ENCODE measurements around the gene CCDC88B. TPM values are rescaled to one million over a fixed set of nuclear protein-coding genes. Genes with fewer than 3 reads are reported as not detected.

The CCDC88B gene
- total and polyA plus RNA-seq, 5 donors from 2014 or later = 7.4 to 144 (median 10.2) TPM

GRCh38 chr11:64353715-64354506, 13.9 kb downstream of the CCDC88B start:
- Mint-ChIP-seq H3K4me1 (peaks cover 0 to 17% (median 6%) of the 10 kb centered on the region in 4 donors), H3K27ac (no peak overlapping the region), H3K4me3 (no peak overlapping the region), H3K9me3 (no peaks in the 10 kb centered on the region), H3K27me3 (no peaks in the 10 kb centered on the region), H3K36me3 (peaks cover 4% of the 10 kb centered on the region)
- DNase-seq (no peak), ATAC-seq (ENCODE audit: low read depth in 2 of 2) (no peak)
- Histone ChIP-seq H3K27ac (ENCODE audit: insufficient read depth, low read length, poor library complexity, severe bottlenecking) (no peak overlapping the region), H3K4me3 (ENCODE audit: low read depth, low read length) (no peak overlapping the region), H3K4me1 (ENCODE audit: control insufficient read depth, insufficient read depth, low read length, poor library complexity, severe bottlenecking) (peaks cover 17% of the 10 kb centered on the region), H3K9me3 (ENCODE audit: control insufficient read depth in 2 of 2, low read length in 2 of 2) (no peaks in the 10 kb centered on the region), H3K36me3 (ENCODE audit: control insufficient read depth, insufficient read depth, low read length) (peaks cover 9% of the 10 kb centered on the region), H3K27me3 (ENCODE audit: control insufficient read depth, insufficient read depth, low read length) (no peaks in the 10 kb centered on the region)

- no peaks in the 10 kb centered on the region for H3K9me3 Mint-ChIP-seq
- H3K4me1 Mint-ChIP-seq = peaks cover 0 to 28% (median 12%) of the 10 kb centered on the region in 4 donors
- ATAC-seq (ENCODE audit: low read depth in 2 of 2) = peak in 1 of 2 donors; percentile 9
- no peak overlapping the region for H3K27ac Mint-ChIP-seq
- Histone ChIP-seq H3K36me3 (ENCODE audit: control insufficient read depth, insufficient read depth, low read length) (peaks cover 3% of the 10 kb centered on the region), H3K4me1 (ENCODE audit: control insufficient read depth, insufficient read depth, low read length, poor library complexity, severe bottlenecking) (peaks cover 28% of the 10 kb centered on the region), H3K9me3 (ENCODE audit: control insufficient read depth in 2 of 2, low read length in 2 of 2) (no peaks in the 10 kb centered on the region), H3K27ac (ENCODE audit: insufficient read depth, low read length, poor library complexity, severe bottlenecking) (no peak overlapping the region), H3K4me3 (ENCODE audit: low read depth, low read length) (no peak overlapping the region), H3K27me3 (ENCODE audit: control insufficient read depth, insufficient read depth, low read length) (no peaks in the 10 kb centered on the region)
- DNase-seq = peak in 1 of 3 donors; percentile 52
- peak overlapping the region in 2 of 4 donors; percentile 65 to 83 for H3K4me3 Mint-ChIP-seq
- no peaks in the 10 kb centered on the region for H3K27me3 Mint-ChIP-seq
- no peaks in the 10 kb centered on the region for H3K36me3 Mint-ChIP-seq
These were observed 15.3 kb downstream of the CCDC88B start for GRCh38 chr11:64355078-64355940.

- no peaks in the 10 kb centered on the region for H3K9me3 ChIP-seq (ENCODE audit: control insufficient read depth in 2 of 2, low read length in 2 of 2)
- peaks cover 0 to 38% (median 15%) of the 10 kb centered on the region in 4 donors for H3K4me1 Mint-ChIP-seq
- peak overlapping the region in 1 of 3 donors; percentile 68 for H3K27ac Mint-ChIP-seq
- peaks cover 14% of the 10 kb centered on the region for H3K36me3 ChIP-seq (ENCODE audit: control insufficient read depth, insufficient read depth, low read length)
- no peak for ATAC-seq (ENCODE audit: low read depth in 2 of 2)
- peak in 1 of 3 donors; percentile 35 for DNase-seq
- no peaks in the 10 kb centered on the region for H3K36me3 Mint-ChIP-seq
- no peaks in the 10 kb centered on the region for H3K9me3 Mint-ChIP-seq
- no peak overlapping the region for H3K4me3 ChIP-seq (ENCODE audit: low read depth, low read length)
- no peak overlapping the region for H3K27ac ChIP-seq (ENCODE audit: insufficient read depth, low read length, poor library complexity, severe bottlenecking)
- H3K27me3 Mint-ChIP-seq = no peaks in the 10 kb centered on the region
- H3K27me3 ChIP-seq (ENCODE audit: control insufficient read depth, insufficient read depth, low read length) = no peaks in the 10 kb centered on the region
- peaks cover 28% of the 10 kb centered on the region for H3K4me1 ChIP-seq (ENCODE audit: control insufficient read depth, insufficient read depth, low read length, poor library complexity, severe bottlenecking)
- peak overlapping the region; percentile 56 to 83 (median 69) for H3K4me3 Mint-ChIP-seq
These were observed 16.8 kb downstream of the CCDC88B start for GRCh38 chr11:64356498-64357411.

- Mint-ChIP-seq H3K27me3 (no peaks in the 10 kb centered on the region), H3K4me1 (peaks cover 0 to 42% (median 18%) of the 10 kb centered on the region in 4 donors), H3K36me3 (peaks cover 7% of the 10 kb centered on the region), H3K9me3 (no peaks in the 10 kb centered on the region), H3K4me3 (peak overlapping the region in 1 of 4 donors; percentile 68), H3K27ac (no peak overlapping the region)
- DNase-seq (no peak), ATAC-seq (ENCODE audit: low read depth in 2 of 2) (no peak)
- Histone ChIP-seq H3K27me3 (ENCODE audit: control insufficient read depth, insufficient read depth, low read length) (no peaks in the 10 kb centered on the region), H3K27ac (ENCODE audit: insufficient read depth, low read length, poor library complexity, severe bottlenecking) (no peak overlapping the region), H3K36me3 (ENCODE audit: control insufficient read depth, insufficient read depth, low read length) (peaks cover 21% of the 10 kb centered on the region), H3K4me1 (ENCODE audit: control insufficient read depth, insufficient read depth, low read length, poor library complexity, severe bottlenecking) (peaks cover 28% of the 10 kb centered on the region), H3K4me3 (ENCODE audit: low read depth, low read length) (no peak overlapping the region), H3K9me3 (ENCODE audit: control insufficient read depth in 2 of 2, low read length in 2 of 2) (no peaks in the 10 kb centered on the region)
These were observed 17.4 kb downstream of the CCDC88B start for GRCh38 chr11:64357446-64357845.

DNA sequence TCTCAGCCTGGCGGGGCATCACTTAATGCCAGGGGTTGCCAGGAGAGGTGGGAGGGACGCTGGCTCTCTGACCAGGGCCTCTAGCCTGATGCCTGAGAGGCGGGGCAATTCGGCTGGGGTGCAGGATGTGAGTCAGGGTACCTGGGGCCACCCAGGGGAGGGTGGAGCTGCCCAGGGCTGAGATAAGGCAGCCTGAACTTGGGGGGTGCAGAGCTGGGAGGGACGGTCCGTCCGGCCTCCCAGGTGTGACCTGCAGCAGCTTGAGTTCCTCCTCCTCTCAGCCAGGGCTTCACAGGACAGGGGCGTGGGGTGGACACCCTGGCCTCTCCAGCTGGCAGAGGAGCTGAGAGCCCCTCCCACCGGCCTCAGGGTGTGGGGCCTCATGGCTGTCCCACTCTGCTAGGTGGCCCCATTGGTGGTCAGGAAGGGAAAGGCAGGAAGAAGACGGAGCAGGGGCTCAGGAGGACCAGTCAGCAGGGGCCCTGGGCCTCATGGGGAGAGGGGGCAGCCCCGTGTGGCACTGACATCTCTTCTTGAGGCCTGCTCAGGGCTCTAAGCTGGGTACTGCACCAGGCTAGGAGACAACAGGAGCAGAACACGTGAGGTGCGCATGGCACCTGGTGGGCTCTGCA, 18.0 kb downstream of the CCDC88B start:
- H3K27ac ChIP-seq (ENCODE audit: insufficient read depth, low read length, poor library complexity, severe bottlenecking) = peak overlapping the region; percentile 66
- H3K4me3 Mint-ChIP-seq = peak overlapping the region in 3 of 4 donors; percentile 68 to 76 (median 69)
- ATAC-seq (ENCODE audit: low read depth in 2 of 2) = peak; percentile 50 to 52

DNA sequence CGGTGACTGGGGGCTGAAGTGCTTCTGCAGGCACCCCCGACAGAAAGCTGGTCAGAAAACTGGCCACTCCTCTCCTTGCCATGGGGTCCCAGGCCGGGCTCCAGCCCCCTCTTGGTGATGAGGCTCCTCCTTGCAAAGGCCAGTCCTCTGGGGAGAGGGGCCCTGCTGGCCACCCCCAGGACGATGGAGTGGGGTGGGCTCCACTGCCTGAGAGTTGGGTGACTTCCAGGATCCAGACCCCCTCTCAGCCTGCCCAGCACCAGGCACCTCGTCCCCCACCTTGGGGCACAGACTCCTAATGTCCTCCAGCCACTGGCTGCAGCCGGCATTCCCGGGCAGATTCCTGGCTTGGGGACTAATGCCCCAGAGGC, 18.5 kb downstream of the CCDC88B start:
- ATAC-seq (ENCODE audit: low read depth in 2 of 2) = no peak
- Mint-ChIP-seq H3K4me3 (peak overlapping the region in 2 of 4 donors; percentile 68 to 76), H3K36me3 (peaks cover 10% of the 10 kb centered on the region), H3K4me1 (peaks cover 0 to 42% (median 18%) of the 10 kb centered on the region in 4 donors), H3K27me3 (no peaks in the 10 kb centered on the region), H3K27ac (peak overlapping the region in 1 of 3 donors; percentile 69), H3K9me3 (no peaks in the 10 kb centered on the region)
- DNase-seq = no peak
- Histone ChIP-seq H3K9me3 (ENCODE audit: control insufficient read depth in 2 of 2, low read length in 2 of 2) (no peaks in the 10 kb centered on the region), H3K4me3 (ENCODE audit: low read depth, low read length) (no peak overlapping the region), H3K36me3 (ENCODE audit: control insufficient read depth, insufficient read depth, low read length) (peaks cover 29% of the 10 kb centered on the region), H3K27ac (ENCODE audit: insufficient read depth, low read length, poor library complexity, severe bottlenecking) (peak overlapping the region; percentile 66), H3K4me1 (ENCODE audit: control insufficient read depth, insufficient read depth, low read length, poor library complexity, severe bottlenecking) (peaks cover 28% of the 10 kb centered on the region), H3K27me3 (ENCODE audit: control insufficient read depth, insufficient read depth, low read length) (no peaks in the 10 kb centered on the region)

More for the DNA sequence above, 18.0 kb downstream of the CCDC88B start:
- Histone ChIP-seq H3K36me3 (ENCODE audit: control insufficient read depth, insufficient read depth, low read length) (peaks cover 24% of the 10 kb centered on the region), H3K4me3 (ENCODE audit: low read depth, low read length) (no peak overlapping the region), H3K9me3 (ENCODE audit: control insufficient read depth in 2 of 2, low read length in 2 of 2) (no peaks in the 10 kb centered on the region), H3K4me1 (ENCODE audit: control insufficient read depth, insufficient read depth, low read length, poor library complexity, severe bottlenecking) (peaks cover 28% of the 10 kb centered on the region), H3K27me3 (ENCODE audit: control insufficient read depth, insufficient read depth, low read length) (no peaks in the 10 kb centered on the region)
- peaks cover 0 to 42% (median 18%) of the 10 kb centered on the region in 4 donors for H3K4me1 Mint-ChIP-seq
- no peaks in the 10 kb centered on the region for H3K27me3 Mint-ChIP-seq
- peak in 1 of 3 donors; percentile 59 for DNase-seq
- H3K27ac Mint-ChIP-seq = peak overlapping the region in 1 of 3 donors; percentile 69
- no peaks in the 10 kb centered on the region for H3K9me3 Mint-ChIP-seq
- peaks cover 9% of the 10 kb centered on the region for H3K36me3 Mint-ChIP-seq
